Parathyroid adenoma (tissue), 2 donors: ENCODE data around the gene PIF1.

Experiments
- H2AFZ ChIP-seq: fragments of 300-600 bp; sonication (generic); one replicate; pipeline ENCODE4 v1.7.0; 2017; ENCODE audit warnings: antibody characterized with exemption, mild to moderate bottlenecking
- H3K27ac ChIP-seq: fragments of 300-600 bp; sonication (generic); one replicate; pipeline ENCODE4 v1.7.0; 2017
- H3K27me3 ChIP-seq: fragments of 300-600 bp; sonication (generic); one replicate; pipeline ENCODE4 v1.7.0; 2017; ENCODE audit warnings: low read length; ENCODE audit not compliant: control insufficient read depth, insufficient read depth
- H3K36me3 ChIP-seq: fragments of 300-600 bp; sonication (generic); one replicate; pipeline ENCODE4 v1.7.0; 2017; ENCODE audit warnings: low read length; ENCODE audit not compliant: control insufficient read depth, insufficient read depth
- H3K4me1 ChIP-seq: fragments of 300-600 bp; sonication (generic); one replicate; pipeline ENCODE4 v1.7.0; 2017; ENCODE audit warnings: control low read depth
- H3K4me2 ChIP-seq: fragments of 300-600 bp; sonication (generic); one replicate; pipeline ENCODE4 v1.7.0; 2017; ENCODE audit warnings: low read length
- H3K4me3 ChIP-seq: fragments of 300-600 bp; sonication (generic); one replicate; pipeline ENCODE4 v1.7.0; 2017; ENCODE audit warnings: low read depth, low read length
- H3K79me2 ChIP-seq: fragments of 300-600 bp; sonication (generic); one replicate; pipeline ENCODE4 v1.7.0; 2017; ENCODE audit warnings: control low read depth
- H3K9ac ChIP-seq: fragments of 300-600 bp; sonication (generic); one replicate; pipeline ENCODE4 v1.7.0; 2017; ENCODE audit warnings: mild to moderate bottlenecking
- H3K9me3 ChIP-seq: fragments of 300-600 bp; sonication (generic); one replicate; pipeline ENCODE4 v1.7.0; 2017; ENCODE audit warnings: low read length; ENCODE audit not compliant: control insufficient read depth
- CTCF ChIP-seq: fragments of 300-600 bp; sonication (generic); IDR thresholded peaks from one replicate; pipeline ENCODE4 v1.7.0; 2017; ENCODE audit warnings: antibody characterized with exemption, mild to moderate bottlenecking
- donor health status: primary hyperparathyroidism.

PIF1 gene

GRCh38 chr15:64855205-64855975 lies 29.9 kb upstream of the PIF1 start:
- Histone ChIP-seq H3K27ac (no peak overlapping the region), H3K4me3 (no peak overlapping the region), H2AFZ (no peak overlapping the region), H3K9ac (no peak overlapping the region), H3K4me2 (no peak overlapping the region), H3K4me1 (peaks cover 18% of the 10 kb centered on the region), H3K36me3 (no peaks in the 10 kb centered on the region), H3K9me3 (no peaks in the 10 kb centered on the region), H3K79me2 (no peaks in the 10 kb centered on the region), H3K27me3 (no peaks in the 10 kb centered on the region)
- TF ChIP-seq CTCF, result no peak

GRCh38 chr15:64854526-64854925 lies 29.1 kb upstream of the PIF1 start:
- Histone ChIP-seq H3K36me3 (no peaks in the 10 kb centered on the region), H3K4me3 (no peak overlapping the region), H3K4me2 (no peak overlapping the region), H3K4me1 (peaks cover 18% of the 10 kb centered on the region), H3K9ac (no peak overlapping the region), H3K9me3 (no peaks in the 10 kb centered on the region), H2AFZ (no peak overlapping the region), H3K27me3 (no peaks in the 10 kb centered on the region), H3K27ac (no peak overlapping the region), H3K79me2 (no peaks in the 10 kb centered on the region)
- TF ChIP-seq CTCF, result no peak

- peak overlapping the region; percentile 42 for H3K27ac ChIP-seq
- H2AFZ ChIP-seq, result no peak overlapping the region
- no peak for TF ChIP-seq CTCF
- no peaks in the 10 kb centered on the region for H3K9me3 ChIP-seq
- no peak overlapping the region for H3K4me2 ChIP-seq
- no peak overlapping the region for H3K9ac ChIP-seq
- no peaks in the 10 kb centered on the region for H3K79me2 ChIP-seq
- no peak overlapping the region for H3K4me3 ChIP-seq
- peaks cover 18% of the 10 kb centered on the region for H3K4me1 ChIP-seq
- H3K36me3 ChIP-seq, result no peaks in the 10 kb centered on the region
- no peaks in the 10 kb centered on the region for H3K27me3 ChIP-seq
Measured at GRCh38 chr15:64854041-64854440, 28.6 kb upstream of the PIF1 start.

- no peak overlapping the region for H3K27ac ChIP-seq
- H2AFZ ChIP-seq, result no peak overlapping the region
- H3K36me3 ChIP-seq, result no peaks in the 10 kb centered on the region
- no peaks in the 10 kb centered on the region for H3K79me2 ChIP-seq
- H3K4me1 ChIP-seq, result no peaks in the 10 kb centered on the region
- H3K27me3 ChIP-seq, result no peaks in the 10 kb centered on the region
- no peak overlapping the region for H3K4me2 ChIP-seq
- H3K9ac ChIP-seq, result no peak overlapping the region
- no peak for TF ChIP-seq CTCF
- no peaks in the 10 kb centered on the region for H3K9me3 ChIP-seq
- no peak overlapping the region for H3K4me3 ChIP-seq
Measured at GRCh38 chr15:64851503-64851840, 26.0 kb upstream of the PIF1 start.
